Hematopoietic multipotent progenitor cell treated with erythropoietin and hydrocortisone succinate and interleukin-3 and kit ligand, for 17 days (in vitro differentiated cells): ENCODE results near the gene THAP5.

Experiments
- DNase-seq: peaks from one replicate; pipeline ENCODE4 v3.0.0-alpha.2; 2015; ENCODE audit warnings: low spot score

Gene THAP5

GRCh38 chr7:108529341-108529740 is 40.2 kb downstream of the THAP5 start:
- DNase-seq = no peak

DNA sequence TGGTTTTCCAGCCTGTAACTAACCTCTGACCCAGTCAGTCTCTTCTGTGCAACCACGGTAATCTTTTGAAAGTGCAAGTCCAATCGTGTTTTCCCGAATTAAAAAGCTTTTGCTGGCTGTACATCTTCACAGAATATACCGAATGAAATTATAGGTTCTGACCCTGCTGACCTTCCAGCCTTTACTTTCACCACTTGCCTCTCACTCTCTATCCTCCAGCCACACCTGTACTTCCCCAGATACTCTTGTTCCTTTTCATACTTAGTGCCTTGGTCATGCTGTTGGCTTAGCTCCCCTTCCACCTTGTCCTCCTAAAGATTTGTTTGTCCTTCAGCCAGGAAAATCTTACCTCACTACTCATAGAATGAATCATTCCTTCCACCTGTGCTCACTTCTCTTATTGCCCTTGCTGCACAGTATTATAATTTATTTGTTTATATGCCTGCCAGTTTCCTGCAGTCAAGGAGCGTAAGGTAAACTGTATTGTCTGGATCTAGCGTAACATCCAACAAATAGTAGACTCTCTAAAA is 41.3 kb downstream of the THAP5 start:
- no peak for DNase-seq

GRCh38 chr7:108526768-108527017 is 42.8 kb downstream of the THAP5 start:
- no peak for DNase-seq

DNA sequence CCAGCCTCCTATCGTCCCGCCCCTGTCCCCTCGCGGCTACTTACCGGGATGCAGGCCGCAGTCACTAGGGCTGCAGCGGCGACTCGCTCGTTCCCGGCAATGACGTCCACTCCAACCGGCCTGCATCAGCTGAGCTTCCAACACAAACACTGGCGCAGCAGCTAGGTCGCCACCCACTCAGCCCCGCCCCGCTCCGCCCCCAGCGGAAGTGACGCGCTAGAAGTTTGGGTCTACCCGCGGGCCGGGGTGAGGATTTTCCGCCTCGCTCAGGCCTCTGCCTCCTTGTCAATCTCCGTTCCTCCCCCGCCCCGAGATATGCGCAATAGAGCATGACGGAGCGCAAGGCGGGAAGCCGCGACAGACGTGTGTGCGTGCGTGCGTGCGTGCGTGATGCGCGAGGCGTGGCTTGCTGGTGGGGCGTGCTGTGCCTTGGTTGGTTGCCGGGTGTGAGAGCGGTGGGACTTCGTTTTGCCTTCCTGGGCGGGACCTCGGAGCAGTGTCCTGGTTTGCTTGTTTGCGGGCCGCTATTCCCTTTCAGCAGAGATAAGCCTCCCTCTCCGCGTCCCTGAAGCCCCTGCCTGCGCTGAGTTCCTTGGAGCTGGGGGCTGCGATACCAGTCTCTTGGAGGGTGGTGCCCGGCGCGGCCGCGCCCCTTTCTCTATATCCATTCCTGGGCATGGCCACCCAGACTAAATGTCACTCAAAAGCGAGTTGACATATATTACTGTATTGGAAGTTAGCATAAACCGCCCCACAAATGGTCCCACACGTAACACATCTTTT is 43.3 kb downstream of the THAP5 start, which contains the start of gene PNPLA8:
PNPLA8 (minus strand) TSS at position 151 of the 783 bp plus-strand sequence. CDS start 10,644 bp downstream, outside the sequence.
- DNase-seq = peak; percentile 98

GRCh38 chr7:108525327-108525984 is 44.0 kb downstream of the THAP5 start:
- peak; percentile 63 for DNase-seq

- DNase-seq = no peak
Observed at GRCh38 chr7:108522780-108523179, 46.7 kb downstream of the THAP5 start.

DNA sequence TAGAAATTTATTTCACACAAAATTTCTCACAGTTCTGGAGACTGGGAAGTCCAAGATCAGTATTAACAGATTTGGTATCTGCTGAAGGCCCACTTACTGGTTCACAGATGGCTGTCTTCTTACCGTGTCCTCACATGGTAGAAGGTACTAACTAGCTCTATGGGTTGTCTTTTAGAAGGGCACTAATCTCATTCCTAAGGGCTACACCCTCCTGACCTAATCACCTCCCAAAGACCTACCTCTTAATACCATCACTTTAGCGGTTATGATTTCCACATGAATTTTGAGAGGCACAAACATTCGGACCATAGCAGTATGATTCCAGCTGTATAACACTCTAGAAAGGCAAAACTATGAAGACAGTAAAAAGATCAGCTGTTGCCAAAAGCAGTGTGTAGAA is 51.6 kb downstream of the THAP5 start:
- no peak for DNase-seq

DNA sequence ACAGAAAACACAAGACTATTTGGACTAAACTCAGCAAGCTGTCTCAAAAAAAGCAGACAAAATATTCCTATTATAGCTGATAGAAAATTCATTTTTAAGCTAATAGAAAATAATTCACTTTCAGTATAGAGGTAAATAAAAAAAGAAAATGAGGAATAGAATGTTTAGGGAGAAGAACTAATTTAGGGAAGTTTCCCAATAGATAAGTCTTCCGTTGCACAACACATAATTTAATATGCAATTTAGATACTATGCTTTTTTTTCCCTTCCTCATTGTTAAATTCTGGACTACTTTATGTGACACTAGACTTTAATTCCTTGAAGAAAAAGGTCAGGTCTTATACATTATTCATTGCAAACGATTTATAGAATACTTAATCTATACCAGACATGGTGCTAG is 53.9 kb downstream of the THAP5 start:
- DNase-seq = no peak

- no peak for DNase-seq
Observed at GRCh38 chr7:108515013-108515412, 54.5 kb downstream of the THAP5 start.
